Measurements from ENCODE around the gene PPL. TPM values are rescaled to one million over a fixed set of nuclear protein-coding genes. Genes with fewer than 3 reads are reported as not detected.

The PPL gene
- total and polyA plus RNA-seq, 2 of the 13 experiments (the other 11 are each of a cell fraction or from before 2014, with no cell fraction given): 5.7 to 6.6 TPM

DNA sequence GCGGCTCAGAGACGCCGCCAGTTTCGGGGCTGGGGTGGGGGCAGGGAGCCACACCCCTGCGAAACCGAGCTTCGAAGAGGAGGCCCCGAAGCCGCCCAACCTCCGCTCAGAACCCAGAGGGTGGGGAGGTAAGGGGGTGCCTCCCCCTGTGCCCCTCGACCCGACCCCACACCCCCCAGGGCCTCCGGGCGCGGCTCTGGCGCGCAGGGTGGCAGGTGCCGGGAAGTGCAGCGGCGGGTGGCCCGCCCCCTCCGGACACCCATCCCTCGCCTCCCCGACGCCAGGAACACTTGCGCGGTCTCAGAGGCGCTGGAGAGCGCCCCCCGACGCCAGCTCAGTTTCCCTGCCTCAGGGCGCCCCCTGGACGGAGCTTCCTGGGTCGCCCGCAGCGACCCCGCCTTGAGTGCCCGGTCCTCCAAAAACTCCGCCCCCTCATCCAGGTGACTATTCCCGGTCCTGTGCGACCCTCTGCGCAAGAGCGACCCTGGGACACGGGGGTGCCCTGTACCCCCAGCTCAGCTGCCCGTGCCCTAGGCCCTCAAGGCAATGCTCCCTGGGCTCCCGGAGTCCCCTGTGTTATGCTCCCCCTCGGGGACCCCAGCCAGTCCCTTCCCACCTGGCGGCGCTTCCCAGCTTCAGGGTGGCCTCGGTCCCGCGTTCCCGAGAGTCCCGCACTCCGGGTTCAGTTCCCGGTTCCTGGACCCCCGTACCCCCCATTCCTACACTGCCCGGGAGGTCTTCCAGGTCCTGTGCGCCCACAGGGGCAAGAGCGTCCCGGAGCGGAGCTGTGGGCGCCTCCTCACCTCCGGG lies 562 bp downstream of the PPL start (continued):
- TF ChIP-seq, protein P1, sequence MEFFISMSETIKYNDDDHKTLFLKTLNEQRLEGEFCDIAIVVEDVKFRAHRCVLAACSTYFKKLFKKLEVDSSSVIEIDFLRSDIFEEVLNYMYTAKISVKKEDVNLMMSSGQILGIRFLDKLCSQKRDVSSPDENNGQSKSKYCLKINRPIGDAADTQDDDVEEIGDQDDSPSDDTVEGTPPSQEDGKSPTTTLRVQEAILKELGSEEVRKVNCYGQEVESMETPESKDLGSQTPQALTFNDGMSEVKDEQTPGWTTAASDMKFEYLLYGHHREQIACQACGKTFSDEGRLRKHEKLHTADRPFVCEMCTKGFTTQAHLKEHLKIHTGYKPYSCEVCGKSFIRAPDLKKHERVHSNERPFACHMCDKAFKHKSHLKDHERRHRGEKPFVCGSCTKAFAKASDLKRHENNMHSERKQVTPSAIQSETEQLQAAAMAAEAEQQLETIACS (CRISPR knock-in tag; IDR thresholded peaks at IDR 0.05): no peak
- TF ChIP-seq HMG20B (CRISPR knock-in tag; conservative IDR thresholded peaks at IDR 0.05): no peak
- TF ChIP-seq, protein P2, sequence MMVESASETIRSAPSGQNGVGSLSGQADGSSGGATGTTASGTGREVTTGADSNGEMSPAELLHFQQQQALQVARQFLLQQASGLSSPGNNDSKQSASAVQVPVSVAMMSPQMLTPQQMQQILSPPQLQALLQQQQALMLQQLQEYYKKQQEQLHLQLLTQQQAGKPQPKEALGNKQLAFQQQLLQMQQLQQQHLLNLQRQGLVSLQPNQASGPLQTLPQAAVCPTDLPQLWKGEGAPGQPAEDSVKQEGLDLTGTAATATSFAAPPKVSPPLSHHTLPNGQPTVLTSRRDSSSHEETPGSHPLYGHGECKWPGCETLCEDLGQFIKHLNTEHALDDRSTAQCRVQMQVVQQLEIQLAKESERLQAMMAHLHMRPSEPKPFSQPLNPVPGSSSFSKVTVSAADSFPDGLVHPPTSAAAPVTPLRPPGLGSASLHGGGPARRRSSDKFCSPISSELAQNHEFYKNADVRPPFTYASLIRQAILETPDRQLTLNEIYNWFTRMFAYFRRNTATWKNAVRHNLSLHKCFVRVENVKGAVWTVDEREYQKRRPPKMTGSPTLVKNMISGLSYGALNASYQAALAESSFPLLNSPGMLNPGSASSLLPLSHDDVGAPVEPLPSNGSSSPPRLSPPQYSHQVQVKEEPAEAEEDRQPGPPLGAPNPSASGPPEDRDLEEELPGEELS (CRISPR knock-in tag; IDR thresholded peaks at IDR 0.05): peak; percentile 38; the same call in 1 of the 2 replicates
- TF ChIP-seq, protein P3, sequence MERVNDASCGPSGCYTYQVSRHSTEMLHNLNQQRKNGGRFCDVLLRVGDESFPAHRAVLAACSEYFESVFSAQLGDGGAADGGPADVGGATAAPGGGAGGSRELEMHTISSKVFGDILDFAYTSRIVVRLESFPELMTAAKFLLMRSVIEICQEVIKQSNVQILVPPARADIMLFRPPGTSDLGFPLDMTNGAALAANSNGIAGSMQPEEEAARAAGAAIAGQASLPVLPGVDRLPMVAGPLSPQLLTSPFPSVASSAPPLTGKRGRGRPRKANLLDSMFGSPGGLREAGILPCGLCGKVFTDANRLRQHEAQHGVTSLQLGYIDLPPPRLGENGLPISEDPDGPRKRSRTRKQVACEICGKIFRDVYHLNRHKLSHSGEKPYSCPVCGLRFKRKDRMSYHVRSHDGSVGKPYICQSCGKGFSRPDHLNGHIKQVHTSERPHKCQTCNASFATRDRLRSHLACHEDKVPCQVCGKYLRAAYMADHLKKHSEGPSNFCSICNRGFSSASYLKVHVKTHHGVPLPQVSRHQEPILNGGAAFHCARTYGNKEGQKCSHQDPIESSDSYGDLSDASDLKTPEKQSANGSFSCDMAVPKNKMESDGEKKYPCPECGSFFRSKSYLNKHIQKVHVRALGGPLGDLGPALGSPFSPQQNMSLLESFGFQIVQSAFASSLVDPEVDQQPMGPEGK (CRISPR knock-in tag; IDR thresholded peaks at IDR 0.05): peak; percentile 76
- TF ChIP-seq HDAC2 (CRISPR knock-in tag; IDR thresholded peaks at IDR 0.05): peak; percentile 16; the same call in 1 of the 2 replicates
- no peak for TF ChIP-seq ZNF329 (CRISPR knock-in tag; IDR thresholded peaks at IDR 0.05; ENCODE audit: low read depth)
- TF ChIP-seq HOXA9 (CRISPR knock-in tag; IDR thresholded peaks at IDR 0.05; ENCODE audit: borderline replicate concordance): no peak
- no peak for TF ChIP-seq TARDBP (CRISPR knock-in tag; IDR thresholded peaks at IDR 0.05)
- TF ChIP-seq, protein P4, sequence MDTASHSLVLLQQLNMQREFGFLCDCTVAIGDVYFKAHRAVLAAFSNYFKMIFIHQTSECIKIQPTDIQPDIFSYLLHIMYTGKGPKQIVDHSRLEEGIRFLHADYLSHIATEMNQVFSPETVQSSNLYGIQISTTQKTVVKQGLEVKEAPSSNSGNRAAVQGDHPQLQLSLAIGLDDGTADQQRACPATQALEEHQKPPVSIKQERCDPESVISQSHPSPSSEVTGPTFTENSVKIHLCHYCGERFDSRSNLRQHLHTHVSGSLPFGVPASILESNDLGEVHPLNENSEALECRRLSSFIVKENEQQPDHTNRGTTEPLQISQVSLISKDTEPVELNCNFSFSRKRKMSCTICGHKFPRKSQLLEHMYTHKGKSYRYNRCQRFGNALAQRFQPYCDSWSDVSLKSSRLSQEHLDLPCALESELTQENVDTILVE (CRISPR knock-in tag; IDR thresholded peaks at IDR 0.05): no peak
- 0 out of 2 replicates have a peak, but pooled peaks have one; percentile 20 for TF ChIP-seq ZNF775 (CRISPR knock-in tag; IDR thresholded peaks at IDR 0.05; ENCODE audit: borderline replicate concordance)
- peak; percentile 45 for TF ChIP-seq AGO2 (optimal IDR thresholded peaks at IDR 0.05; ENCODE audit: low read depth, low read length)
- TF ChIP-seq FOXK2 (IDR thresholded peaks at IDR 0.05): no peak
- TF ChIP-seq, protein P5, sequence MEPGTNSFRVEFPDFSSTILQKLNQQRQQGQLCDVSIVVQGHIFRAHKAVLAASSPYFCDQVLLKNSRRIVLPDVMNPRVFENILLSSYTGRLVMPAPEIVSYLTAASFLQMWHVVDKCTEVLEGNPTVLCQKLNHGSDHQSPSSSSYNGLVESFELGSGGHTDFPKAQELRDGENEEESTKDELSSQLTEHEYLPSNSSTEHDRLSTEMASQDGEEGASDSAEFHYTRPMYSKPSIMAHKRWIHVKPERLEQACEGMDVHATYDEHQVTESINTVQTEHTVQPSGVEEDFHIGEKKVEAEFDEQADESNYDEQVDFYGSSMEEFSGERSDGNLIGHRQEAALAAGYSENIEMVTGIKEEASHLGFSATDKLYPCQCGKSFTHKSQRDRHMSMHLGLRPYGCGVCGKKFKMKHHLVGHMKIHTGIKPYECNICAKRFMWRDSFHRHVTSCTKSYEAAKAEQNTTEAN (CRISPR knock-in tag; conservative IDR thresholded peaks at IDR 0.05): no peak
- TF ChIP-seq ETV5 (CRISPR knock-in tag; IDR thresholded peaks at IDR 0.05; ENCODE audit: borderline replicate concordance): no peak
- no peak for TF ChIP-seq CBX5 (CRISPR knock-in tag; IDR thresholded peaks at IDR 0.05; ENCODE audit: borderline replicate concordance)
- no peak for TF ChIP-seq MIER3 (CRISPR knock-in tag; IDR thresholded peaks at IDR 0.05; ENCODE audit: borderline replicate concordance)
- TF ChIP-seq, protein P6, sequence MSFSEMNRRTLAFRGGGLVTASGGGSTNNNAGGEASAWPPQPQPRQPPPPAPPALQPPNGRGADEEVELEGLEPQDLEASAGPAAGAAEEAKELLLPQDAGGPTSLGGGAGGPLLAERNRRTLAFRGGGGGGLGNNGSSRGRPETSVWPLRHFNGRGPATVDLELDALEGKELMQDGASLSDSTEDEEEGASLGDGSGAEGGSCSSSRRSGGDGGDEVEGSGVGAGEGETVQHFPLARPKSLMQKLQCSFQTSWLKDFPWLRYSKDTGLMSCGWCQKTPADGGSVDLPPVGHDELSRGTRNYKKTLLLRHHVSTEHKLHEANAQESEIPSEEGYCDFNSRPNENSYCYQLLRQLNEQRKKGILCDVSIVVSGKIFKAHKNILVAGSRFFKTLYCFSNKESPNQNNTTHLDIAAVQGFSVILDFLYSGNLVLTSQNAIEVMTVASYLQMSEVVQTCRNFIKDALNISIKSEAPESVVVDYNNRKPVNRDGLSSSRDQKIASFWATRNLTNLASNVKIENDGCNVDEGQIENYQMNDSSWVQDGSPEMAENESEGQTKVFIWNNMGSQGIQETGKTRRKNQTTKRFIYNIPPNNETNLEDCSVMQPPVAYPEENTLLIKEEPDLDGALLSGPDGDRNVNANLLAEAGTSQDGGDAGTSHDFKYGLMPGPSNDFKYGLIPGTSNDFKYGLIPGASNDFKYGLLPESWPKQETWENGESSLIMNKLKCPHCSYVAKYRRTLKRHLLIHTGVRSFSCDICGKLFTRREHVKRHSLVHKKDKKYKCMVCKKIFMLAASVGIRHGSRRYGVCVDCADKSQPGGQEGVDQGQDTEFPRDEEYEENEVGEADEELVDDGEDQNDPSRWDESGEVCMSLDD (CRISPR knock-in tag; IDR thresholded peaks at IDR 0.05; ENCODE audit: borderline replicate concordance): peak; percentile 71; the same call in 1 of the 2 replicates

Measured in HepG2 (cell line).